ENCODE measurements around the gene ST8SIA2.
"Not testable (repeated sequence)": the region's sequence is repeated elsewhere in the genome, so short reads cannot be mapped to it uniquely, and the experiment has no call there.

Gene ST8SIA2

GRCh38 chr15:92467245-92467644, 73.6 kb downstream of the ST8SIA2 start:
- Mint-ChIP-seq H3K4me3 (no peak overlapping the region), H3K9me3 (no peaks in the 10 kb centered on the region), H3K4me1 (ENCODE audit: low read depth) (no peaks in the 10 kb centered on the region), H3K27me3 (no peaks in the 10 kb centered on the region), H3K36me3 (ENCODE audit: low read depth) (no peaks in the 10 kb centered on the region), H3K27ac (no peak overlapping the region)
- no peak for DNase-seq

- no peak overlapping the region for H3K4me3 Mint-ChIP-seq
- no peaks in the 10 kb centered on the region for H3K4me1 Mint-ChIP-seq (ENCODE audit: low read depth)
- no peaks in the 10 kb centered on the region for H3K36me3 Mint-ChIP-seq (ENCODE audit: low read depth)
- no peaks in the 10 kb centered on the region for H3K27me3 Mint-ChIP-seq
- DNase-seq, result no peak
- no peaks in the 10 kb centered on the region for H3K9me3 Mint-ChIP-seq
- no peak overlapping the region for H3K27ac Mint-ChIP-seq
These were observed 75.3 kb downstream of the ST8SIA2 start for GRCh38 chr15:92468991-92469390.

- no peak overlapping the region for H3K4me3 Mint-ChIP-seq
- no peaks in the 10 kb centered on the region for H3K36me3 Mint-ChIP-seq (ENCODE audit: low read depth)
- H3K4me1 Mint-ChIP-seq (ENCODE audit: low read depth), result no peaks in the 10 kb centered on the region
- H3K27me3 Mint-ChIP-seq, result peaks cover 3% of the 10 kb centered on the region
- no peaks in the 10 kb centered on the region for H3K9me3 Mint-ChIP-seq
- H3K27ac Mint-ChIP-seq, result no peak overlapping the region
- no peak for DNase-seq
These were observed 77.6 kb downstream of the ST8SIA2 start for GRCh38 chr15:92471288-92471687.

GRCh38 chr15:92473756-92474155, 80.1 kb downstream of the ST8SIA2 start:
- H3K27ac Mint-ChIP-seq, result no peak overlapping the region
- H3K27me3 Mint-ChIP-seq, result peaks cover 15% of the 10 kb centered on the region
- no peaks in the 10 kb centered on the region for H3K4me1 Mint-ChIP-seq (ENCODE audit: low read depth)
- H3K4me3 Mint-ChIP-seq, result no peak overlapping the region
- no peaks in the 10 kb centered on the region for H3K9me3 Mint-ChIP-seq
- no peaks in the 10 kb centered on the region for H3K36me3 Mint-ChIP-seq (ENCODE audit: low read depth)
- no peak for DNase-seq

- H3K4me3 Mint-ChIP-seq; H3K27ac Mint-ChIP-seq; H3K4me1 Mint-ChIP-seq (ENCODE audit: low read depth); H3K36me3 Mint-ChIP-seq (ENCODE audit: low read depth); H3K9me3 Mint-ChIP-seq; DNase-seq: not testable (repeated sequence)
- peaks cover 44% of the 10 kb centered on the region for H3K27me3 Mint-ChIP-seq
These were observed 86.0 kb downstream of the ST8SIA2 start for GRCh38 chr15:92479730-92480129.

- no peak for DNase-seq
- Mint-ChIP-seq H3K9me3 (peaks cover under 1% of the 10 kb centered on the region), H3K36me3 (ENCODE audit: low read depth) (no peaks in the 10 kb centered on the region), H3K4me3 (no peak overlapping the region), H3K27ac (no peak overlapping the region), H3K4me1 (ENCODE audit: low read depth) (no peaks in the 10 kb centered on the region), H3K27me3 (peaks cover 44% of the 10 kb centered on the region)
These were observed 86.7 kb downstream of the ST8SIA2 start for GRCh38 chr15:92480361-92480760.

- Mint-ChIP-seq H3K4me1 (ENCODE audit: low read depth) (no peaks in the 10 kb centered on the region), H3K27ac (no peak overlapping the region), H3K27me3 (peaks cover 28% of the 10 kb centered on the region), H3K9me3 (peaks cover 15% of the 10 kb centered on the region), H3K4me3 (no peak overlapping the region), H3K36me3 (ENCODE audit: low read depth) (no peaks in the 10 kb centered on the region)
- no peak for DNase-seq
These were observed 91.8 kb downstream of the ST8SIA2 start for GRCh38 chr15:92485441-92485840.

- DNase-seq, result no peak
- H3K4me3 Mint-ChIP-seq, result no peak overlapping the region
- H3K9me3 Mint-ChIP-seq, result peaks cover 8% of the 10 kb centered on the region
- no peak overlapping the region for H3K27ac Mint-ChIP-seq
- no peaks in the 10 kb centered on the region for H3K36me3 Mint-ChIP-seq (ENCODE audit: low read depth)
- no peaks in the 10 kb centered on the region for H3K4me1 Mint-ChIP-seq (ENCODE audit: low read depth)
- peaks cover 21% of the 10 kb centered on the region for H3K27me3 Mint-ChIP-seq
These were observed 99.0 kb downstream of the ST8SIA2 start for GRCh38 chr15:92492551-92493115.

- Mint-ChIP-seq H3K4me3 (no peak overlapping the region), H3K27me3 (peaks cover 27% of the 10 kb centered on the region), H3K4me1 (ENCODE audit: low read depth) (no peaks in the 10 kb centered on the region), H3K9me3 (peaks cover 4% of the 10 kb centered on the region), H3K36me3 (ENCODE audit: low read depth) (no peaks in the 10 kb centered on the region), H3K27ac (no peak overlapping the region)
- DNase-seq, result no peak
These were observed 101.2 kb downstream of the ST8SIA2 start for GRCh38 chr15:92494806-92495336.

GRCh38 chr15:92495446-92495845, 101.8 kb downstream of the ST8SIA2 start:
- H3K27ac Mint-ChIP-seq, result no peak overlapping the region
- H3K4me3 Mint-ChIP-seq, result no peak overlapping the region
- no peaks in the 10 kb centered on the region for H3K4me1 Mint-ChIP-seq (ENCODE audit: low read depth)
- no peak for DNase-seq
- peaks cover 31% of the 10 kb centered on the region for H3K27me3 Mint-ChIP-seq
- H3K36me3 Mint-ChIP-seq (ENCODE audit: low read depth), result no peaks in the 10 kb centered on the region
- H3K9me3 Mint-ChIP-seq, result no peaks in the 10 kb centered on the region

GRCh38 chr15:92499731-92500530, 106.2 kb downstream of the ST8SIA2 start:
- H3K27me3 Mint-ChIP-seq, result peaks cover 53% of the 10 kb centered on the region
- H3K4me1 Mint-ChIP-seq (ENCODE audit: low read depth), result no peaks in the 10 kb centered on the region
- H3K36me3 Mint-ChIP-seq (ENCODE audit: low read depth), result no peaks in the 10 kb centered on the region
- no peaks in the 10 kb centered on the region for H3K9me3 Mint-ChIP-seq
- DNase-seq, result no peak
- no peak overlapping the region for H3K27ac Mint-ChIP-seq
- H3K4me3 Mint-ChIP-seq, result no peak overlapping the region

- H3K27me3 Mint-ChIP-seq, result peaks cover 35% of the 10 kb centered on the region
- peaks cover 6% of the 10 kb centered on the region for H3K4me1 Mint-ChIP-seq (ENCODE audit: low read depth)
- no peak overlapping the region for H3K4me3 Mint-ChIP-seq
- no peaks in the 10 kb centered on the region for H3K36me3 Mint-ChIP-seq (ENCODE audit: low read depth)
- DNase-seq, result no peak
- no peak overlapping the region for H3K27ac Mint-ChIP-seq
- peaks cover 6% of the 10 kb centered on the region for H3K9me3 Mint-ChIP-seq
These were observed 108.7 kb downstream of the ST8SIA2 start for GRCh38 chr15:92502336-92502735.

- peaks cover 32% of the 10 kb centered on the region for H3K27me3 Mint-ChIP-seq
- H3K27ac Mint-ChIP-seq, result no peak overlapping the region
- no peak for DNase-seq
- peaks cover 6% of the 10 kb centered on the region for H3K9me3 Mint-ChIP-seq
- H3K4me3 Mint-ChIP-seq, result no peak overlapping the region
- H3K4me1 Mint-ChIP-seq (ENCODE audit: low read depth), result peaks cover 6% of the 10 kb centered on the region
- no peaks in the 10 kb centered on the region for H3K36me3 Mint-ChIP-seq (ENCODE audit: low read depth)
These were observed 109.5 kb downstream of the ST8SIA2 start for GRCh38 chr15:92502930-92503857.

GRCh38 chr15:92503889-92504288, 110.2 kb downstream of the ST8SIA2 start:
- peaks cover 32% of the 10 kb centered on the region for H3K27me3 Mint-ChIP-seq
- no peak for DNase-seq
- H3K36me3 Mint-ChIP-seq (ENCODE audit: low read depth), result no peaks in the 10 kb centered on the region
- peaks cover 6% of the 10 kb centered on the region for H3K9me3 Mint-ChIP-seq
- H3K27ac Mint-ChIP-seq, result no peak overlapping the region
- no peak overlapping the region for H3K4me3 Mint-ChIP-seq
- peaks cover 6% of the 10 kb centered on the region for H3K4me1 Mint-ChIP-seq (ENCODE audit: low read depth)
